Measurements from ENCODE around the gene ARHGAP8. TPM values are rescaled to one million over a fixed set of nuclear protein-coding genes. Genes with fewer than 3 reads are reported as not detected.
A peak's percentile ranks its signal among the peaks of the same experiment; 100 is the strongest.

ARHGAP8 gene
- total RNA-seq, 1 donor from 2014 or later: 0.25 TPM

DNA sequence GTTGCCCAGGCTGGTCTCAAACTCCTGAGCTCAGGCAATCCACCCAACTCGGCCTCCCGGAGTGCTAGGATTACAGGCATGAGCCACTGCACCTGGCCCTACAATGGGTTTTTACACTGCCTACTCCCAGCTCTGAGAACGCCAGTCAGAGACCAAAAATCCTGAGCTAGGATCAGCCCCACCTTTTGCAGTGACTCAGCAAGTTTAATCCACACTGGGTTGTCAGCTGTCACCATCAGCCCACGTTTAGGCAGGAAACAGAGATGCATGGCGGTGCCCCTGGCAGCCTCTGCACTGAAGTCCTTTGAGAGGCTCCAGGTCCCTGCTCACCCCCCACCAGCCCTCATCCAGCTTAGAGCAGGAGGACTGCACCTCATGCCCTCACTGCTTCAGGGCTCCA is 117.6 kb downstream of the ARHGAP8 start:
- DNase-seq (ENCODE audit: low spot score): no peak

DNA sequence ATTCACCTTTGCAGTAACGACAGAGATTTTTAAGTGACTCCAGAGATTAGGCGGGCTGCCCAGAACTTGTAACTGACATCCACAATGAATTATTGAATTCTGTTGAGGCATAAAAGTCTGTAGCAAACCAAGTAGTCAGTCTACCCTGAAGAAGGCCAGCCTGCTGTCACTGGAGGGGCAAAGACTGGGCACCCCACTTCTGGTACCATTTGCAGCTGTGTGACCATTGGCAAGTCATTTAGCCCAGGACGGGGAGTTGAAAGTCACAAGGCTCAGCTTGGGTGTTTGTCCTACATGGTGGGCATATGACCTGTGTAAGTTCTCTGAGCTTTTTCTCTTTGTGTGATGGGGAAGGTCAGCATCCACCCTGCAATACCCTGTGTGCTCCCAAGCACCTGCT is 119.4 kb downstream of the ARHGAP8 start:
- H3K36me3 Mint-ChIP-seq (ENCODE audit: low read depth): no peaks in the 10 kb centered on the region
- no peak for DNase-seq (ENCODE audit: low spot score)
- no peak overlapping the region for H3K27ac Mint-ChIP-seq (ENCODE audit: unreplicated experiment)
- H3K9me3 Mint-ChIP-seq (ENCODE audit: low read depth): peaks cover 11% of the 10 kb centered on the region
- TF ChIP-seq, protein P1, sequence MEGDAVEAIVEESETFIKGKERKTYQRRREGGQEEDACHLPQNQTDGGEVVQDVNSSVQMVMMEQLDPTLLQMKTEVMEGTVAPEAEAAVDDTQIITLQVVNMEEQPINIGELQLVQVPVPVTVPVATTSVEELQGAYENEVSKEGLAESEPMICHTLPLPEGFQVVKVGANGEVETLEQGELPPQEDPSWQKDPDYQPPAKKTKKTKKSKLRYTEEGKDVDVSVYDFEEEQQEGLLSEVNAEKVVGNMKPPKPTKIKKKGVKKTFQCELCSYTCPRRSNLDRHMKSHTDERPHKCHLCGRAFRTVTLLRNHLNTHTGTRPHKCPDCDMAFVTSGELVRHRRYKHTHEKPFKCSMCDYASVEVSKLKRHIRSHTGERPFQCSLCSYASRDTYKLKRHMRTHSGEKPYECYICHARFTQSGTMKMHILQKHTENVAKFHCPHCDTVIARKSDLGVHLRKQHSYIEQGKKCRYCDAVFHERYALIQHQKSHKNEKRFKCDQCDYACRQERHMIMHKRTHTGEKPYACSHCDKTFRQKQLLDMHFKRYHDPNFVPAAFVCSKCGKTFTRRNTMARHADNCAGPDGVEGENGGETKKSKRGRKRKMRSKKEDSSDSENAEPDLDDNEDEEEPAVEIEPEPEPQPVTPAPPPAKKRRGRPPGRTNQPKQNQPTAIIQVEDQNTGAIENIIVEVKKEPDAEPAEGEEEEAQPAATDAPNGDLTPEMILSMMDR (IDR thresholded peaks at IDR 0.05): no peak
- H3K4me3 Mint-ChIP-seq (ENCODE audit: unreplicated experiment): no peak overlapping the region
- H3K27me3 Mint-ChIP-seq (ENCODE audit: low read depth): no peaks in the 10 kb centered on the region
- H3K4me1 Mint-ChIP-seq (ENCODE audit: low read depth): peaks cover 3% of the 10 kb centered on the region

More for the DNA sequence above, 117.6 kb downstream of the ARHGAP8 start:
- Mint-ChIP-seq H3K27ac (ENCODE audit: unreplicated experiment) (no peak overlapping the region), H3K27me3 (ENCODE audit: low read depth) (no peaks in the 10 kb centered on the region), H3K4me1 (ENCODE audit: low read depth) (peaks cover 3% of the 10 kb centered on the region), H3K4me3 (ENCODE audit: unreplicated experiment) (no peak overlapping the region), H3K9me3 (ENCODE audit: low read depth) (peaks cover 7% of the 10 kb centered on the region), H3K36me3 (ENCODE audit: low read depth) (no peaks in the 10 kb centered on the region)
- TF ChIP-seq, protein P1 (IDR thresholded peaks at IDR 0.05): no peak

DNA sequence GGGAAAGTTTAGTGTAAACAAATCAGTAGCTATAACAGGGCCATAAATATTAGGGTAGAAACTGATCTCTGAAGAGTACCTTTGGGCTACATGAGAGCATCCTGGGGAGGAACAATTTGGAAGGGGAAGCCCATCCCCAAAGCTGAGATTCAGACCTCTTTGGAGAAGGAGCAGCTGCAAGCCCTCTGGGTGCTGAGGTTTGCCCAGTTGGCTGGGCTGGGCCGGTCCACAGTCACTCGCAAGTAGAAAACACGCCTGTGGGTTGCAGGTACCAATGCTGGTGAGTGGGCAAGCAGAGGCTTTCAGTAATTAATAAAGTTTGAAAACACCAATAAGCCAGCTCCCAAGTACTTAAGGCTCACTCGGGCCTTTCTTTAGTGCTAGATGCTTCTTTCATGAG is 124.5 kb downstream of the ARHGAP8 start:
- Mint-ChIP-seq H3K4me1 (ENCODE audit: low read depth) (no peaks in the 10 kb centered on the region), H3K36me3 (ENCODE audit: low read depth) (no peaks in the 10 kb centered on the region), H3K9me3 (ENCODE audit: low read depth) (peaks cover 9% of the 10 kb centered on the region), H3K4me3 (ENCODE audit: unreplicated experiment) (no peak overlapping the region), H3K27ac (ENCODE audit: unreplicated experiment) (no peak overlapping the region), H3K27me3 (ENCODE audit: low read depth) (no peaks in the 10 kb centered on the region)
- TF ChIP-seq, protein P1 (IDR thresholded peaks at IDR 0.05): no peak
- peak; percentile 46 for DNase-seq (ENCODE audit: low spot score)

DNA sequence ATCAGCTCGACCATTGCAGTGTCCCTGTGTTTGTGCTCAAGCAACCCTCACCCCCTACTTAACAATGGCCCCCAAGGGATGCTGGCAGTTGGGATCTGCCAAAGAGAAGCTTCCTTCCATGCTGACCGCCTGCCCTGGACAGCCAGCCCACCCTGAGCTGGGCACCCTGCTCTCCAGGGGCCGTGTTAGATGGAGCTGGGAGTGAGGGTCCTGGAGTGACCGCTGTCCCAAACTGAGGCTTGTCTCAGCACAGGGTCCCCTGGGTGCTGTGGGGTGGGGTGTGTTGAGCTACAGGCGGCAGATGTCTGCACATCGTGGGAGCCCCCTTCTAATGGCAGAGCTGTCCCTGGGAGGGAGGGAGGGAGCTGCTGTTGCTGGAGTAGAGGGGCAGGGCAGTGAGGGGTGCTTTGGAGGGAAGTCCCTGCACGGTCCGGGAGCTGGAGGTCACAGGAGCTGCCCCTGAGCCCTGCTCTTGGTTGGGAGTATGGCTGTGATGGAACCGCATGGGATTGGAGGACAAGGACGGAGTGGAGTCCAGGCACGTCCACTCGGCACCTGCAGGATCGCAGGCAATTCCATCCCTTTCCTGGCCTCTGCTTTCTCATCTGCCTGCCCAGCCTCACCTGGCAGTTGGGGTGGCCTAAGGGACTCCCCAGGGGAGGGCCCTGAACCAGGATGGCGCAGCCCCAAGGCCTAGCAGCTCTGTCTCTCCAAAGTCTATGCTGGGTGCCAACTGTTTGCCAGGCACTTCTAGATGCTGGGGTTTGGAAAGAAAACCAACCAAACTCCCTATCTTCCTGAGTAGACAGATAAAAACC is 126.3 kb downstream of the ARHGAP8 start:
- H3K9me3 Mint-ChIP-seq (ENCODE audit: low read depth): peaks cover 8% of the 10 kb centered on the region
- peak; percentile 59 for DNase-seq (ENCODE audit: low spot score)
- TF ChIP-seq, protein P1 (IDR thresholded peaks at IDR 0.05): no peak
- H3K4me1 Mint-ChIP-seq (ENCODE audit: low read depth): no peaks in the 10 kb centered on the region
- no peaks in the 10 kb centered on the region for H3K36me3 Mint-ChIP-seq (ENCODE audit: low read depth)
- no peaks in the 10 kb centered on the region for H3K27me3 Mint-ChIP-seq (ENCODE audit: low read depth)
- no peak overlapping the region for H3K4me3 Mint-ChIP-seq (ENCODE audit: unreplicated experiment)
- no peak overlapping the region for H3K27ac Mint-ChIP-seq (ENCODE audit: unreplicated experiment)

DNA sequence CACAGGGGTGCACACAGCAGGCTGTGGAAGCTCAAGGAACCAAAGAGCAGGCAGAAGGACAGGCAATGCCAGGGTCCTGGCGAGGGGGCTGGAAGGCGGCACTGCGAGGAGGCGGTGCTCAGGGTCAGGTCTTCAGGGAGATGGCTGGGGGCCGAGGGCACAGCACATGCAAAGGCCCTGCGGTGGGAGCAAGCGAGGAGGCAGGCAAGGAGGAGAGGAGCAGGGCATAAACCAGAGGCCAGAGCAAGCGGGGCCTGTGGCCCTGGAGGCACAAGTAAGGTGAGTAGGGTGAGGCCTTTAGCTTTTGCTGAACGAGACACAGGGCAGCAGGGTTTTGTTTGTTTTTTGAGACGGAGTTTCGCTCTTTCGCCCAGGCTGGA is 126.9 kb downstream of the ARHGAP8 start:
- Mint-ChIP-seq H3K9me3 (ENCODE audit: low read depth) (peaks cover 8% of the 10 kb centered on the region), H3K4me3 (ENCODE audit: unreplicated experiment) (no peak overlapping the region), H3K36me3 (ENCODE audit: low read depth) (no peaks in the 10 kb centered on the region), H3K27ac (ENCODE audit: unreplicated experiment) (no peak overlapping the region), H3K27me3 (ENCODE audit: low read depth) (no peaks in the 10 kb centered on the region), H3K4me1 (ENCODE audit: low read depth) (no peaks in the 10 kb centered on the region)
- TF ChIP-seq, protein P1 (IDR thresholded peaks at IDR 0.05): no peak
- DNase-seq (ENCODE audit: low spot score): peak; percentile 81

Measured in chondrocyte (in vitro differentiated cells).